Ascending aorta (tissue), 2 donors: ENCODE measurements around the gene DYNLT3. TPM values are rescaled to one million over a fixed set of nuclear protein-coding genes. Genes with fewer than 3 reads are reported as not detected.

Experiments used
- DNase-seq, 2 donors: peaks; one replicate each; pipeline ENCODE4 v3.0.0-alpha.2; 2019; ENCODE audit warnings: low spot score in 2 of 2
- H3K27ac ChIP-seq, 2 donors: fragments of 200-600 bp; sonication (generic); one replicate each; pipeline ENCODE4 v1.5.1; 2016 to 2017; ENCODE audit warnings: mild to moderate bottlenecking in 1 of 2
- H3K27me3 ChIP-seq: fragments of 200-600 bp; sonication (generic); one replicate; pipeline ENCODE4 v1.5.1; 2017
- H3K36me3 ChIP-seq, 2 donors: fragments of 200-600 bp; sonication (generic); one replicate each; pipeline ENCODE4 v1.5.1; 2016
- H3K4me1 ChIP-seq, 2 donors: fragments of 200-600 bp; sonication (generic); one replicate each; pipeline ENCODE4 v1.5.1; 2016 to 2017; ENCODE audit warnings: mild to moderate bottlenecking in 1 of 2
- H3K4me3 ChIP-seq, 2 donors: fragments of 200-600 bp; sonication (generic); one replicate each; pipeline ENCODE4 v1.5.1; 2016 to 2017; ENCODE audit warnings: mild to moderate bottlenecking in 1 of 2
- H3K9me3 ChIP-seq, 2 donors: fragments of 200-600 bp; sonication (generic); one replicate each; pipeline ENCODE4 v1.5.1; 2016
- intact Hi-C: fragments of 100-400 bp; cut with DNase I; formaldehyde crosslinking; loops from one replicate; pipeline ENCODE4 v1.15.1; 2023
- total RNA-seq: library from RNA; depleted of rRNA; stranded (reverse); fragments of >200 nt; gene quantifications from one replicate; pipeline ENCODE4 v1.1.0, GENCODE V29; 2016
- TF ChIP-seq, protein P1 (sequence below), 3 experiments: fragments of 200-600 bp in 2 of 3; fragments of 450-650 bp in 1 of 3; sonication (generic) in 2 of 3; IDR thresholded peaks; one replicate each; pipeline ENCODE4 v1.5.1; 2016 to 2019; ENCODE audit warnings: antibody characterized with exemption in 3 of 3, mild to moderate bottlenecking in 1 of 3, moderate library complexity in 1 of 3

DYNLT3 gene
- total RNA-seq, 1 donor from 2014 or later, result 32.2 TPM

DNA sequence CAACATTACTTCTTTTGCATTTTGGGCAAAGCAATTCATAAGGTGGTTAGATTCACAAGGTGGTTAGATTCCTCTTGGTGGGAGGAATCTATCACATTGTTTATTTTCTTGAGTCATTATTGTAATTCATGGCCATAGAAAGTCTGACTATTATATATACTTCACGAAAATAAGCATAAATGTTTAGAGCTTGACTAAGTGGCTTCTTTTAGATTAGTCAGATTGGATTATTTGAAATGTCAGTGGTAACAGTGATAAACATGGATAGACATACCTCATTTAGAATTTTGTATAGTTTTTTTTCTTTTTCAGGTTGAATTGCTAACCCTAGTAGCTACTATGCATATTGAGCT is 24.9 kb upstream of the DYNLT3 start:
- Histone ChIP-seq H3K4me3 (no peak overlapping the region), H3K27me3 (no peaks in the 10 kb centered on the region), H3K4me1 (no peaks in the 10 kb centered on the region), H3K36me3 (no peaks in the 10 kb centered on the region), H3K27ac (no peak overlapping the region), H3K9me3 (no peaks in the 10 kb centered on the region)
- no peak for DNase-seq
- intact Hi-C loops, result no loop called here
- TF ChIP-seq, protein P1, sequence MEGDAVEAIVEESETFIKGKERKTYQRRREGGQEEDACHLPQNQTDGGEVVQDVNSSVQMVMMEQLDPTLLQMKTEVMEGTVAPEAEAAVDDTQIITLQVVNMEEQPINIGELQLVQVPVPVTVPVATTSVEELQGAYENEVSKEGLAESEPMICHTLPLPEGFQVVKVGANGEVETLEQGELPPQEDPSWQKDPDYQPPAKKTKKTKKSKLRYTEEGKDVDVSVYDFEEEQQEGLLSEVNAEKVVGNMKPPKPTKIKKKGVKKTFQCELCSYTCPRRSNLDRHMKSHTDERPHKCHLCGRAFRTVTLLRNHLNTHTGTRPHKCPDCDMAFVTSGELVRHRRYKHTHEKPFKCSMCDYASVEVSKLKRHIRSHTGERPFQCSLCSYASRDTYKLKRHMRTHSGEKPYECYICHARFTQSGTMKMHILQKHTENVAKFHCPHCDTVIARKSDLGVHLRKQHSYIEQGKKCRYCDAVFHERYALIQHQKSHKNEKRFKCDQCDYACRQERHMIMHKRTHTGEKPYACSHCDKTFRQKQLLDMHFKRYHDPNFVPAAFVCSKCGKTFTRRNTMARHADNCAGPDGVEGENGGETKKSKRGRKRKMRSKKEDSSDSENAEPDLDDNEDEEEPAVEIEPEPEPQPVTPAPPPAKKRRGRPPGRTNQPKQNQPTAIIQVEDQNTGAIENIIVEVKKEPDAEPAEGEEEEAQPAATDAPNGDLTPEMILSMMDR (IDR thresholded peaks at IDR 0.05), result no peak

DNA sequence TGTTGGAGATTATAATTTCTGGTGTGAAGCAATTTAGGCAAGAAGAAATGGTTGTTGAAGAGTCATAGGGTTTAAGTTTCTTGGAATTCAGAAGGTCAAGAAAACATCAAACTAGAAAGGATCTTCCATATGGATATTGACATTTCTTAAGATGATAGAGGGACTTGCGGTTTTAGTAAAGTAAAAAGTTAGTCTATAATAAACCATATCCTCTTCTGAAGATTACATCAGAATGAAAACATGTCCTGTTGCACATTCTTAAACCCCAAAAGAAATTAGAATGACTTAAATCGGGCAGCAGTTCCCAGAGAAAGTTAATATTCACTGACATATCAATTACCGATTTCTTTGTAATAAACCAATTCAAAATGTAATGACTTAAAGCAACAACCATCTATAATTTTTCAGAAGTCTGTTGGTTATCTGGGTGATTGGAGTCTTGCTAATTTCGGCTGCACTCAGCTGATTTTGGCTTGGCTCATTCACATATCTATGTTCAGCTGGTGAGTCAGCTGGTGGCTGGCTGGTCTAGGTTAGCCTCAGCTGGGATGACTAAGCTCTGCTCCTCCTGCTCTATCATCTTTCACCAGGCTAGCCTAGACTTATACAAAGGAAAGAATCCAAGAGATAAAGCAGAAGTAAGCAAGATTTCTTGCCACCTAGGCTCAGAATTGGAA is 24.4 kb upstream of the DYNLT3 start:
- TF ChIP-seq, protein P1 (IDR thresholded peaks at IDR 0.05), result no peak
- no peaks in the 10 kb centered on the region for H3K9me3 ChIP-seq
- H3K36me3 ChIP-seq, result no peaks in the 10 kb centered on the region
- H3K4me1 ChIP-seq, result no peaks in the 10 kb centered on the region
- H3K27ac ChIP-seq, result no peak overlapping the region
- H3K27me3 ChIP-seq, result no peaks in the 10 kb centered on the region
- H3K4me3 ChIP-seq, result no peak overlapping the region
- intact Hi-C loops, result no loop called here
- peak in 1 of 2 donors; percentile 69 for DNase-seq

DNA sequence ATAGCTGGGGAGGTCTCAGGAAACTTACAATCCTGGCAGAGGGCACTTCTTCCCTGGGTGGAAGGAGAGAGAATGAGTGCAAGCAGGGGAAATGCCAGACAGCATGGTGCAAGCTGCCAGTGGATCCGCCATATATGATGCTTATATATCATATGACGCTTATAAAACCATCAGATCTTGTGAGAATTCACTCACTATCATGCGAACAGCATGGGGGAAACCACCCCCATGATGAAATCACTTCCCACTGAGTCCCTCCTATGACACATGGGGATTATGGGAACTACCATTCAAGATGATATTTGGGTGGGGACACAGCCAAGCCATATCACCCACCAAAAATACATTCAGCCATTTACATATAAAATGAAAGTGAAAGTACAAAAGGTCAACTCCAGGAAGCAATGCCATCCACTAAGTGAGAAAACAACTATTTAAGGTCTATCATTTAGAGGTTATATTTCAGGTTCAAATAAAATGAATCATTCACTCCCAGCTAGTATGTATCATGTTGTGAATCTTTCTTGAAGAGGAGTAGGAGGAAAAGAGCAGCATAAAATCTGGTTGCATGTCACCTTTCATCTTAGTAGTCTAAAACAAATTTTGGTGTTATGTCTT is 20.3 kb upstream of the DYNLT3 start:
- Histone ChIP-seq H3K27ac (no peak overlapping the region), H3K4me3 (no peak overlapping the region), H3K4me1 (no peaks in the 10 kb centered on the region), H3K36me3 (no peaks in the 10 kb centered on the region), H3K27me3 (no peaks in the 10 kb centered on the region), H3K9me3 (no peaks in the 10 kb centered on the region)
- intact Hi-C loops, result no loop called here
- TF ChIP-seq, protein P1 (IDR thresholded peaks at IDR 0.05), result no peak
- no peak for DNase-seq

DNA sequence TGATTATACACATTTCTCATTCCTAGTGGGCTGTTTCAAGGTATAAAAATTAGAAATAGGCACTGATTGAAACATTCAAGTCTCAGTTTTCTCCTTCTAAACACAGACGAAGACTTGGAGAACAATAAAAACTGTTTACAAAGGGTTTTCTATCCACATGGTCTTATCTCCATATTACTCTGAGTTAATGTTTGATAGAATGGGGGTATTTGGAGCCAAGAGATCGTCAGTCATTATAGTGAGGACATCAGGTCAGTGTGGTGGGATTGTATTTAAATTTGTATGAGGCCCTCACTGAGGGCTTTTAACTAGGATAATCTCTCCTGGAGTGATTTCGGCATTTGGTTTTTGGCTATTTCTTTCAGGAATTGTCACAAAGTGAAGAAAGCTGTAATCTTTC is 16.4 kb upstream of the DYNLT3 start:
- no peak for DNase-seq
- H3K9me3 ChIP-seq, result no peaks in the 10 kb centered on the region
- no peaks in the 10 kb centered on the region for H3K4me1 ChIP-seq
- TF ChIP-seq, protein P1 (IDR thresholded peaks at IDR 0.05), result no peak
- intact Hi-C loops, result no loop called here
- H3K27me3 ChIP-seq, result no peaks in the 10 kb centered on the region
- H3K4me3 ChIP-seq, result no peak overlapping the region
- no peak overlapping the region for H3K27ac ChIP-seq
- no peaks in the 10 kb centered on the region for H3K36me3 ChIP-seq

DNA sequence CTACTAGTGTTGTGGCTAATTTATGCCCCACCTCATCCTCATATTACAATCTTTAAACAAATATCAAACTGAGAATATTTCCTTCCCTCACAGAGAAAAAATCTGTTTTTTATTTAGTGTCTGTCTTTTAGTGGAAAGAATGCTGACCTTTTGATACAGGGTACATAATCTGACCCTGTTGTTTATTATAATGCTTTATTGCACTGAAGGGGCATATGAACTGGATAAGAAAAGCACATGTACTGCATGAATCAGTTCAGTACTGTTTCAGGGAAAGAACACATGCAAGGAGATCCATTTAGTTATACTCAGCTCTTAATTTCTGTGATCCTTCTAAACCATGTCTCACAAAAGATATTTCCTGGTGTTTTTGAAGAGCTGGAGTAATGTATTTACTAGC is 15.5 kb upstream of the DYNLT3 start:
- intact Hi-C loops, result no loop called here
- H3K27me3 ChIP-seq, result no peaks in the 10 kb centered on the region
- H3K27ac ChIP-seq, result no peak overlapping the region
- DNase-seq, result no peak
- H3K9me3 ChIP-seq, result no peaks in the 10 kb centered on the region
- H3K4me1 ChIP-seq, result no peaks in the 10 kb centered on the region
- no peaks in the 10 kb centered on the region for H3K36me3 ChIP-seq
- H3K4me3 ChIP-seq, result no peak overlapping the region
- TF ChIP-seq, protein P1 (IDR thresholded peaks at IDR 0.05), result no peak
